ENCODE measurements around the gene EZH2. TPM values are rescaled to one million over a fixed set of nuclear protein-coding genes. Genes with fewer than 3 reads are reported as not detected.

Gene EZH2
- total and polyA plus RNA-seq, 2 of the 4 experiments (the other 2 are of a cell fraction) = 13.1 to 19.8 TPM

GRCh38 chr7:148791546-148791945, 92.5 kb downstream of the EZH2 start:
- Histone ChIP-seq H2BK120ac (ENCODE audit: low read depth, low read length) (no peak overlapping the region), H3K14ac (replicated peaks; ENCODE audit: low read depth, low read length) (no peak overlapping the region), H4K5ac (ENCODE audit: low read depth, low read length) (no peak overlapping the region), H3K4me2 (ENCODE audit: low read depth, low read length) (no peak overlapping the region), H3K4me3 (ENCODE audit: insufficient read depth, low read depth, low read length) (no peak overlapping the region), H3K79me1 (ENCODE audit: low read depth in 1 of 2, low read length in 2 of 2) (peaks cover 8 to 9% of the 10 kb centered on the region in 2 experiments; a peak in 3 of 4 replicates), H3K36me3 (ENCODE audit: control insufficient read depth, insufficient read depth, low read length) (peaks cover 49% of the 10 kb centered on the region), H3K23ac (ENCODE audit: low read depth, low read length) (no peak overlapping the region), H3K9me3 (ENCODE audit: control insufficient read depth, insufficient read depth, low read length) (no peaks in the 10 kb centered on the region), H3K9ac (ENCODE audit: low read depth, low read length) (no peak overlapping the region), H3K18ac (ENCODE audit: low read depth, low read length) (no peak overlapping the region), H3K56ac (ENCODE audit: extremely low read depth, insufficient read depth, low read length) (no peak overlapping the region), H3K27me3 (ENCODE audit: control insufficient read depth, insufficient read depth, low read length) (no peaks in the 10 kb centered on the region), H3K9me1 (ENCODE audit: insufficient read depth, low read length) (no peaks in the 10 kb centered on the region), H3K4me1 (ENCODE audit: control insufficient read depth, insufficient read depth, low read length) (no peaks in the 10 kb centered on the region), H2BK15ac (ENCODE audit: low read depth, low read length) (no peak overlapping the region), H2AK5ac (ENCODE audit: low read depth, low read length) (no peak overlapping the region), H4K8ac (ENCODE audit: low read depth in 2 of 2, low read length in 2 of 2) (no peak overlapping the region), H3K4ac (ENCODE audit: low read depth, low read length) (no peak overlapping the region), H2BK5ac (ENCODE audit: low read depth, low read length, poor library complexity, severe bottlenecking) (no peak overlapping the region), H3K27ac (ENCODE audit: insufficient read depth, low read length) (no peak overlapping the region), H2BK20ac (ENCODE audit: low read depth, low read length) (no peak overlapping the region), H2AFZ (replicated peaks; ENCODE audit: low read length, poor library complexity) (no peak overlapping the region), H4K20me1 (ENCODE audit: insufficient read depth, low read length) (no peaks in the 10 kb centered on the region), H4K91ac (ENCODE audit: insufficient read depth, low read depth, low read length) (no peak overlapping the region), H2AK9ac (replicated peaks; ENCODE audit: low read depth, low read length, poor library complexity) (no peak overlapping the region)
- ATAC-seq (ENCODE audit: low read depth) (no peak), DNase-seq (no peak)
- intact Hi-C loops (cut with micrococcal nuclease) = loop anchor here (5.0 kb wide), 1 partner anchor 171 kb away; no protein-coding TSS in a partner anchor
- TF ChIP-seq CEBPB (IDR thresholded peaks at IDR 0.05; ENCODE audit: low read depth, low read length) = no peak
- TF ChIP-seq, protein P1, sequence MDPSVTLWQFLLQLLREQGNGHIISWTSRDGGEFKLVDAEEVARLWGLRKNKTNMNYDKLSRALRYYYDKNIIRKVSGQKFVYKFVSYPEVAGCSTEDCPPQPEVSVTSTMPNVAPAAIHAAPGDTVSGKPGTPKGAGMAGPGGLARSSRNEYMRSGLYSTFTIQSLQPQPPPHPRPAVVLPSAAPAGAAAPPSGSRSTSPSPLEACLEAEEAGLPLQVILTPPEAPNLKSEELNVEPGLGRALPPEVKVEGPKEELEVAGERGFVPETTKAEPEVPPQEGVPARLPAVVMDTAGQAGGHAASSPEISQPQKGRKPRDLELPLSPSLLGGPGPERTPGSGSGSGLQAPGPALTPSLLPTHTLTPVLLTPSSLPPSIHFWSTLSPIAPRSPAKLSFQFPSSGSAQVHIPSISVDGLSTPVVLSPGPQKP (IDR thresholded peaks at IDR 0.05; ENCODE audit: borderline replicate concordance, low read depth, low read length) = no peak
- no peak for TF ChIP-seq RCOR1 (IDR thresholded peaks at IDR 0.05; ENCODE audit: insufficient replicate concordance, low read length)
- TF ChIP-seq BHLHE40 (IDR thresholded peaks at IDR 0.05; ENCODE audit: low read depth, low read length) = no peak
- no peak for TF ChIP-seq POLR2A (IDR thresholded peaks at IDR 0.05; ENCODE audit: low read depth, low read length)
- TF ChIP-seq MAZ (IDR thresholded peaks at IDR 0.05; ENCODE audit: borderline replicate concordance, low read depth, low read length) = no peak
- TF ChIP-seq USF2 (IDR thresholded peaks at IDR 0.05; ENCODE audit: low read depth, low read length) = no peak
- dilution Hi-C loops (cut with HindIII; ENCODE audit: low sequenced_read_pairs, unreplicated experiment) = no loop called here
- CTCF ChIA-PET = no interaction called here
- POLR2A ChIA-PET (ENCODE audit: unreplicated experiment) = no interaction called here
- no TSS peak for BruUV-seq (replicated peaks)
- in situ Hi-C loops (cut with MboI; ENCODE audit: low sequenced_read_pairs) = no loop called here
- WGBS, 2 experiments (ENCODE audit: extremely low coverage in 2 of 2, insufficient read length in 1 of 2) = 92% methylated on average over 2 of the region's 15 CpGs; no CpG with 5 or more reads in 1 of the 2 experiments
